Effector CD8-positive, alpha-beta T cell (primary cell): Measurements from ENCODE around the gene SHCBP1L.
"Not testable (repeated sequence)": the region's sequence is repeated elsewhere in the genome, so short reads cannot be mapped to it uniquely, and the experiment has no call there.

Source experiments
- DNase-seq: peaks from one replicate; lab custom pipeline; 2025; lab: John Stamatoyannopoulos, UW

Gene SHCBP1L

GRCh38 chr1:182965096-182965495 is 12.1 kb upstream of the SHCBP1L start:
- DNase-seq, result no peak

- DNase-seq, result no peak
These were observed 9.7 kb upstream of the SHCBP1L start for GRCh38 chr1:182962554-182963115.

- no peak for DNase-seq
These were observed 7.1 kb upstream of the SHCBP1L start for GRCh38 chr1:182960046-182960445.

- DNase-seq, result no peak
These were observed 5.0 kb upstream of the SHCBP1L start for GRCh38 chr1:182957902-182958395.

GRCh38 chr1:182956708-182957365 is 3.9 kb upstream of the SHCBP1L start:
- no peak for DNase-seq

- no peak for DNase-seq
These were observed 2.9 kb upstream of the SHCBP1L start for GRCh38 chr1:182955596-182956588.

GRCh38 chr1:182953826-182954225 is 860 bp upstream of the SHCBP1L start:
- DNase-seq, result no peak

GRCh38 chr1:182943336-182943735 is 9.6 kb downstream of the SHCBP1L start:
- not testable (repeated sequence) for DNase-seq

- DNase-seq, result not testable (repeated sequence)
These were observed 10.8 kb downstream of the SHCBP1L start for GRCh38 chr1:182942145-182942544.

- no peak for DNase-seq
These were observed 13.6 kb downstream of the SHCBP1L start for GRCh38 chr1:182939413-182939812.

GRCh38 chr1:182935716-182936115 is 17.2 kb downstream of the SHCBP1L start:
- no peak for DNase-seq

- DNase-seq, result no peak
These were observed 22.0 kb downstream of the SHCBP1L start for GRCh38 chr1:182930985-182931384.

- no peak for DNase-seq
These were observed 25.1 kb downstream of the SHCBP1L start for GRCh38 chr1:182927693-182928433.

- no peak for DNase-seq
These were observed 27.3 kb downstream of the SHCBP1L start for GRCh38 chr1:182925661-182926060.

- no peak for DNase-seq
These were observed 35.6 kb downstream of the SHCBP1L start for GRCh38 chr1:182917378-182917777.

GRCh38 chr1:182913401-182913800 is 39.6 kb downstream of the SHCBP1L start:
- no peak for DNase-seq

GRCh38 chr1:182910143-182910542 is 42.8 kb downstream of the SHCBP1L start:
- no peak for DNase-seq

- no peak for DNase-seq
These were observed 43.4 kb downstream of the SHCBP1L start for GRCh38 chr1:182909578-182909977.

- no peak for DNase-seq
These were observed 47.6 kb downstream of the SHCBP1L start for GRCh38 chr1:182905321-182905720.

GRCh38 chr1:182901946-182902345 is 51.0 kb downstream of the SHCBP1L start:
- DNase-seq, result not testable (repeated sequence)

GRCh38 chr1:182897696-182898095 is 55.3 kb downstream of the SHCBP1L start:
- no peak for DNase-seq
